D341Med (cell line): ENCODE results near the gene SMARCA4.

Experiments used
- DNase-seq: peaks from one replicate; pipeline ENCODE4 v3.0.0; 2012; ENCODE audit warnings: low spot score

Gene SMARCA4

DNA sequence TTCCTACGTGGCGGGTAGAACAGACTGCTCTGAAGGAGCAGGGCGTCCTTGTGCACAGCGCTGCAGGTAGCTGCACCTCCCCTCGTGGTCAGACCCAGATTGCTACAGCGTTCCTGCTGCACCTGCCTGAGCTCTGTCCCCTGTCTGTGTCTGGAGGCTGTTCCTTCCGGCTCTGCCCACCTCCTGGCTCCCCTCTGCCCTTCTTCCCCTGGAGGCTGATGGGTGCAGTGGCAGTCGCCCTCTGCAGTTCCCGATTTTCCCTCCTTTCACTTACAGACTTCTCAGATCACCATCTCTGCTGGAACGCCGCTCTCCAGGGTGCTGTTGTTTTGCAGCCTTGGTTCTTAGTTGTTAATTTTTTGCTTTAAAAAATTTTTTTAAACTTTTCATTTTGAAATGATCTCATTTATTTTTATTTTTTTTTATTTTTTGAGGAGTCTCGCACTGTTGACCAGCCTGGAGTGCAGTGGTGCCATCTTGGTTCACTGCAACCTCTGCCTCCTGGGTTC lies 53.6 kb downstream of the SMARCA4 start:
- no peak for DNase-seq

DNA sequence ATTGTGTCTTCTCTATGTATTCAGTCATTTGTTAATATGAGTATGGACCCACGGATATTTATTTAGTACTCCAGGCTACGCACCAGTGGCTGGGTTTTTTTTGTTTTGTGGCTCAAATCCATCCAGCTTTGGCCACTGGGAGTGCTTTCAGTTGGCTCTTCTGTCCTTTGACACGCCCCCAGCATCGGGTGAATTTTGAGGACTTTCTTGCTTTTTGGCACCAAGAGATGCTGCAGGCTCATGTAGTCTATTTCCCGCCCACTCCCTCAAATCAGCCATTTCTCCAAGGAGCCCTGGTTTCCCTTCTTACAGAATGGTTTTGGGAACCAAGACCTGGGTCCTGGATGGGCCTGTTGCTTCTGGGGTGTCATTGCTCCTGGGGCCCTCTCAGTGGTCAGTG lies 55.8 kb downstream of the SMARCA4 start:
- DNase-seq, result no peak

DNA sequence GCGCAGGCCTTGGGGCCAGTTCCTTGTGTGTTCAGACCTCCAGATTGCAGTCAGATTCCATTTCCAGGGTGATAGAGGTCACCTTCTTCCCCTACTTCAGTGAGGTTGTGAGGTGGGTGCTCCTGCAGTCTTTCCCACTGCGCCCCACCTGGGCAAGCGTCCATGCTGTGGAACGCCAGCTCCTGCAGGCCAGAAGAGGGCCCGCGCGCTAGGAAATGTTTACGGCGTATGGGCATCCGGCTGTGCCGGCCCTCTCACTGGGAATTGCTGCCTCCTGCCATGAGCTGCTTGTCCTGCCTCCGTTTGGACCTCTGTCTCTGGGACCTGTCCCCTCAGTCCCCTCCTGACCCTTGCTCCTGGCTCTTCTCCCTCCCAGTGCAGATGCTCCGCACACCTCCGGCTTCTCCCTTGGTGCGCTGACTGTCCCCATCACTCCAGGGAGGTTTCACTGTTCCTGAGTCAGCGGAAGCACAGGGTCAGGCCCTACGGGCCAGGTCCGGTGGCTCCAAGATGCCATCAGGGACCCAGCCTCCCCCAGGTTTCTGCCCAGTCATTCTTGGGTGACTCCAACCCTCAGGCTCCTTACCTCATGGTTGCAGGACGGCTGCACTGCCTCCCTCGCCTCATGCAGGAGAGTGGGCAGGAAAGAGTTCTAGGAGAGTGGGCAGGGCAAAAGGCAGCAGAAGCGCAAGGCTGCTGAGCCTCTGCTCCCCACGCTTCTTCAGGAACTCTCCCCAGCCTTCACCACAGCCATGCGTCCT lies 56.6 kb downstream of the SMARCA4 start:
- DNase-seq, result no peak

DNA sequence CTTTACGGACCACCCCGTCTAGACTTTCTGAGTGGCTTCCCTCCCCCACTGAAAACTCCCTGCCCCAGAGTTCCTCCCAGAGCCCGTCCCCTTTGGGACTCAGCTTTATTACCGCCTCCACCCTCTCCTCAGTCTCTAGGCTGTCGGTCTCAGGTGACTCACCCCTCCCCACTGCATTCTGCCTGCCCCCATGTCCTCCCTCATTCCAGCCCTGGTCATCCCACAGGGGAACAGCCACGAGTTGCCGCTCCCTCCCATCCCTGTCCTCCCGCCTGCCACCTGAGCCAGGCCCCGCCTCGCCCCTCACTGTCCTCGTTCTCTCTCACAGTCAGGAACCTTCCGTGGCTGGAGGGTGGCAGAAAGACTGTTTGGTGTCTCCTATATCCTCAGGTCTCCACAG lies 57.3 kb downstream of the SMARCA4 start:
- no peak for DNase-seq

GRCh38 chr19:11018763-11019162 lies 57.9 kb downstream of the SMARCA4 start:
- DNase-seq, result no peak

- no peak for DNase-seq
Measured at GRCh38 chr19:11019262-11019661, 58.4 kb downstream of the SMARCA4 start.

GRCh38 chr19:11019824-11020223 lies 59.0 kb downstream of the SMARCA4 start:
- no peak for DNase-seq

DNA sequence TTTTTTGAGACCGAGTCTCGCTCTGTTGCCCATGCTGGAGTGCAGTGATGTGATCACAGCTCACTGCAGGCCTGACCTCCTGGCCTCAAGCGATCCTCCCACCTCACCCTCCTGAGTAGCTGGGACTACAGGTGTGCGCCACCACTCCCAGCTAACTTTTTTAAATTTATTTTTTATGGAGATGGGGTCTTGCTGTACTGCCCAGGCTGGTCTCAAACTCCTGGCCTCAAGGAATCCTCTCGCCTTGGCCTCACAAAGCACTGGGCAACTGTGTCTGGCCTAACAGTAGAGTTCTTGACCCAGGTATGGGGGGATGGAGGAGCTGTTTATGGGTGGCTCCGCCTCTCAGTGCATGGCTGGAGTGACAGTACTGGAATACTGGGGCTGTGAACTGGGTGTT lies 59.6 kb downstream of the SMARCA4 start:
- no peak for DNase-seq

DNA sequence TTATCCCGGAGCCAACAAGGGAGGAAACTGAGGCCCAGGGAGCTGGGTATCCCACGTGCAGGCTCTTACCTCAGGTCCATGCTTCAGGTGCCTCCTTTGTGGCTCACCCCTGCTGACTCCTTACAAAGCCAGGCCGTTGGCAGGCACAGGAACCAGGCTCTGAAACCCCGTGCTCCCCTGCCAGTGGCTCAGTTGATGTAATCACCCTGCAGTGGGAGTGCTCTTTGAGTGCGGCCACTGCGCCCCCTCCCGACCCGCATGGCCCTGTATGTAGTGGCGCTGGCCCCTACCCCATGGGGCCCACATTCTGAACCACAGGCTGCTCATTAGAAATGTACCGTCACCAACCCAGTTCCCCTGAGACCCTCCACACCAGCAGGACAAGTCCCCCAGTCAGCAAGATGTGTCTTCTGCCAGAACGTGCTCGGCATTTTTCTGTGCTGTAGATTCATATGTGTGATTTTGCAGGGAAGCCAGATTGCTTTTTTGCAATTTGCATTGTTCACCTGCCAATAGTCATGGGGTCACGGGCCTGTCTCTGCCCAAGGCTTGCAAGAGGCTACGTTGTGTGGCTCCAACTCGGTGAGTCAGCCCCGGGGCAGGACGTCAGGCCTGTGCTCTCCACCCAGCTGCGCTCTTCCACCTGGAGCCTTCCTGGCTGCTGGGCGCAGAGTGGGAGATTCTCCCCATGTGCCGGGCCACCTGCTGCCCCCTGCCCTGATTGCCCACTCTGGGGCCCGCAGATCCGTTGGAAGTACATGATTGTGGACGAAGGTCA lies 60.3 kb downstream of the SMARCA4 start:
- DNase-seq, result no peak

DNA sequence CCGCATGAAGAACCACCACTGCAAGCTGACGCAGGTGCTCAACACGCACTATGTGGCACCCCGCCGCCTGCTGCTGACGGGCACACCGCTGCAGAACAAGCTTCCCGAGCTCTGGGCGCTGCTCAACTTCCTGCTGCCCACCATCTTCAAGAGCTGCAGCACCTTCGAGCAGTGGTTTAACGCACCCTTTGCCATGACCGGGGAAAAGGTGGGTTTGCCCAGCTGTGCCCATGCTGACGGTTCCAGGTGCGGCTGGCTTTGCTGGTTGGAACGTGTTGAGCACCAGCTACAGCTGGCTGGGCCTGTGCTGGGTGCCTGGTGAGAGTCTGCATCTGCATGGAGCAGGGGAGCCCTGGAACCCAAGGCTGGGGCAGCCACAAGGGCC lies 60.9 kb downstream of the SMARCA4 start:
- no peak for DNase-seq

GRCh38 chr19:11023016-11023415 lies 62.2 kb downstream of the SMARCA4 start:
- DNase-seq, result no peak

DNA sequence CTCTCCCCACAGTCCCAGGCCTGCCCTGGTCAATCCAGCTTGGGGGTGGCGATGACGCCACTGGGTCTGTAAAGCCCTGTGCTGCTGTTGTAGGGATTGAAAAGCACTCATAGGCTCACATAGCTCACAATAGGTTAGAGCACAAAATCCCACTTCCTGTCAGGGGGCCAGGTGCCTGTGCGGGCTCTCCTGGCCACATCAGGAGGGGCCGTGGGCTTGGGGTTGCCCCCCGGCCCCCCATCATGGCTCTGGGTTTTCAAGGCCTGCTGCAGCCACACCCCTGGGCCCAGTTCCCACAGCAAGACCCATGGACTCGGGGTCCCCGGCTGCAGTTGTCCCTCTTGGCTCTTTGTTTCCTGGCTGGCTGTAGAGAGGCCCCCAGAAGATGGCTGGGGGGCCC lies 62.9 kb downstream of the SMARCA4 start:
- DNase-seq, result no peak

- DNase-seq, result no peak
Measured at GRCh38 chr19:11024259-11024658, 63.4 kb downstream of the SMARCA4 start.

DNA sequence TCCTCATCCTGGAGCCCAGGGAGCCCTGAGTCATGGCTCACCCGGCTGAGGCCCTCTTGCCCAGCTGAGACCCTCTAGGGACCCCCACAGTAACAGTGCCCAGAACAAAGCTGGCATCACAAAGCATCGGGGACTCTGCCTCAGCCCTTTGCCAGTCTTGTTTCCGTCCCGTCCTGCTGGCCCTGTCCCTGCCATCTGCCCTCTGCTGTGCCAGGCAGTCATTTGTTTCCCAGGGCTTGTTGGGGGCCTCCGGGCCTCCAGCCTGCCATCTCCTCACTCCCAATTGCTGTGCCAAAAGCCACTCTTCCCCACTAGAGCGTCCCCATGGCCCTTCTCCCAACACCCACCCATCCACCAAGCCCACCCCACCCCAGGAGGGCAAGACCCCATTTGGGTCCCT lies 64.2 kb downstream of the SMARCA4 start:
- no peak for DNase-seq

- no peak for DNase-seq
Measured at GRCh38 chr19:11025445-11025844, 64.6 kb downstream of the SMARCA4 start.

GRCh38 chr19:11025997-11026396 lies 65.2 kb downstream of the SMARCA4 start:
- no peak for DNase-seq

- no peak for DNase-seq
Measured at GRCh38 chr19:11027381-11027780, 66.6 kb downstream of the SMARCA4 start.

DNA sequence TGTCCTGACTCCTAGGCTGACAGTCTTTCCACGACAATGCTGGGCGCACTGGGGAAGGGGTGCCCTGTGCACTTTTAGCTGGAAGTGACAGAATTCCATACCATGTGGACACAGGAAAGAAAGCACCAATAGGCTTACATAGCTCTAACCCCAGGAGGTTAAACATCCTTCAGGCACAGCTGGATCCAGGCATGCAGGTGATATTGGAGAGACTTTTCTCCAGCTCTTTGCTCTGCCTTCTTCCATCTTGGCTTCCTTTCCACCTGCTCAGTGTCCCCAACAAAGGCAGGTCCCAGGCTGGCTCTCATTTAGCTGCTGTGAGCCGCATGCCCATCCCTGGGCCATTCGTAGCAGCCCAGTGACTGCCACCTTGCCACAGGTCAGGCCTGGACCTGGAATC lies 67.3 kb downstream of the SMARCA4 start:
- DNase-seq, result no peak

DNA sequence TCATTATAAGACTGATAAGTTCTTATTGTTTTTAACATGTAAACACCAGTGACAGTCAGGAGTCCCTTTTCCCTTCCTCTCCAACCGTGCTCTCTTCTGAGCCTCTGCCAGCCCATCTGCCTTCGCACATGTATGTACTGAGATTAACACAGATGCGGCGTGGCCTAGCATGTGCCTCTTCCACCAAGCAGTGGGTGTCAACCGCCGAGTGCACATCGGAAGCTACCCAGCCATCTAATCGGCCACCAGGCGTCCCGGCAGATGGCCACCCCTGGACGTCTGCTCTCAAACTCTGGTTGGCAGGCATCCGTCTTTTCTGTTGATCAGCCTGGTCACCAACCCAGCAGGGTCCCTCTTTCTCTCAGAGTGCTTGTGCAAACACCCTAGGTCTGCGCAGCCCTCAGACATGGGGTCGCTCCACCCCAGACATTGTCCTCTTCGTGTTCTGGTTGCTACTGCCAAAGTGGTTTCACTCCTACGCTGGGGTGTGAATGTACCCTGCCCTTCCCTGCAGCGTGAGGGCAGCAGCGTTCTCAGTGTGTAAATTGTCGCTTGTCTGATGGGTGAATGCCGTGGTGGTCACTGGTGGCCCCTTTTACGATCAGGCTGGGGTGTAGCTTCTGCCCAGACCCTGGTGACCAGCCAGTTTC lies 70.7 kb downstream of the SMARCA4 start:
- no peak for DNase-seq

DNA sequence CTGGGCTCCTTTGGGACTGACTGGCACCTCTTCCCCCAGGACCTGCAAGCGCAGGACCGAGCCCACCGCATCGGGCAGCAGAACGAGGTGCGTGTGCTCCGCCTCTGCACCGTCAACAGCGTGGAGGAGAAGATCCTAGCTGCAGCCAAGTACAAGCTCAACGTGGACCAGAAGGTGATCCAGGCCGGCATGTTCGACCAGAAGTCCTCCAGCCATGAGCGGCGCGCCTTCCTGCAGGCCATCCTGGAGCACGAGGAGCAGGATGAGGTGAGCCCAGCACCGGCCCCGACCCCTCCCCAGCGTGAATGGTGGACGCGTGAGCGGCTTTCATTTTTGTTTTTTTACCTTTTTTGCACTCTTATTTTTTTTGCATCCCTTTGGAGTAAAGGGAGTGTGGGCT lies 72.4 kb downstream of the SMARCA4 start:
- no peak for DNase-seq

DNA sequence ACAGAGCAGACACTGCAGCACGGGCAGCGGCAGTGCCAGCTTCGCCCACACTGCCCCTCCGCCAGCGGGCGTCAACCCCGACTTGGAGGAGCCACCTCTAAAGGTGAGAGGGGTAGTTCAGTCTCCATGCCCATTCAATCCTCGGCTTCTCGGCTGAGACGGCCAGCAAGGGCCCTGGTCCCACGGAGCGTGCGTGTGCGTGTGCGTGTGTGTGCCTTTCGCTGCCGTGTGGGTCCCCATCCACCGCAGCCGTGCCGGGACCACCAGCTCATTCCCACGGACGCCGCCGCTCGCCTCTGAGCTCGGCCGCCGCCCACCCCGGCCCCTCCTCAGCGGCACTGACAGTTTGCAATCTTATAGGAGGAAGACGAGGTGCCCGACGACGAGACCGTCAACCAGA lies 72.9 kb downstream of the SMARCA4 start:
- no peak for DNase-seq

GRCh38 chr19:11034449-11035213 lies 73.8 kb downstream of the SMARCA4 start:
- no peak for DNase-seq
